ENCODE measurements around the gene UBL4B. TPM values are rescaled to one million over a fixed set of nuclear protein-coding genes. Genes with fewer than 3 reads are reported as not detected.

The UBL4B gene
- total and polyA plus RNA-seq, 2 donors (not counting 1 experiment from before 2014, with no cell fraction given), result not detected

- Mint-ChIP-seq H3K4me3 (peak overlapping the region; percentile 94), H3K27ac (no peak overlapping the region), H3K4me1 (peaks cover 25% of the 10 kb centered on the region), H3K9me3 (ENCODE audit: insufficient read depth) (no peaks in the 10 kb centered on the region), H3K27me3 (peaks cover 63% of the 10 kb centered on the region)
- peak; percentile 15 for ATAC-seq (ENCODE audit: low read depth)
- Histone ChIP-seq H3K9ac (ENCODE audit: low read length) (peak overlapping the region; percentile 35), H3K4me2 (replicated peaks; ENCODE audit: low read depth, low read length, poor library complexity, severe bottlenecking) (peak overlapping the region; percentile 81), H3K36me3 (replicated peaks in 1 of 2; ENCODE audit: control extremely low read depth in 1 of 2, control insufficient read depth in 1 of 2, extremely low read depth in 1 of 2, insufficient read depth in 2 of 2, low read length in 1 of 2) (no peaks in the 10 kb centered on the region), H3K4me3 (ENCODE audit: control extremely low read depth in 1 of 5, extremely low read depth in 1 of 5, insufficient read depth in 1 of 5, low read depth in 2 of 5, low read length in 4 of 5) (peak overlapping the region in 3 of 5 experiments; percentile 25 to 41 (median 39)), H3K27me3 (replicated peaks in 1 of 4; ENCODE audit: control extremely low read depth in 1 of 4, control insufficient read depth in 3 of 4, insufficient read depth in 4 of 4, low read length in 3 of 4) (peaks cover 0 to 68% (median 45%) of the 10 kb centered on the region in 4 experiments), H3K79me2 (ENCODE audit: control insufficient read depth, insufficient read depth, low read length) (no peaks in the 10 kb centered on the region), H3K27ac (ENCODE audit: low read length in 2 of 2) (no peak overlapping the region), H3K4me1 (ENCODE audit: control insufficient read depth in 2 of 2, insufficient read depth in 2 of 2, low read length in 2 of 2) (peaks cover 34 to 40% of the 10 kb centered on the region in 2 donors), H4K20me1 (ENCODE audit: control insufficient read depth, insufficient read depth, low read length, poor library complexity, severe bottlenecking) (peaks cover 4% of the 10 kb centered on the region), H2AFZ (ENCODE audit: insufficient read depth, low read depth, low read length, poor library complexity, severe bottlenecking) (peak overlapping the region; percentile 53), H3K9me3 (ENCODE audit: control extremely low read depth in 1 of 3, control insufficient read depth in 2 of 3, insufficient read depth in 1 of 3, low read length in 2 of 3) (peaks cover 0 to 35% (median 0%) of the 10 kb centered on the region in 3 donors)
- 6% methylated on average over 52 of the region's 52 CpGs for WGBS (ENCODE audit: insufficient coverage)
- TF ChIP-seq CTCF (IDR thresholded peaks at IDR 0.05) (no peak), EZH2 (IDR thresholded peaks at IDR 0.05; ENCODE audit: borderline replicate concordance, insufficient read depth, low read depth, low read length, poor library complexity, severe bottlenecking) (no peak)
- DNase-seq, result no peak
- intact Hi-C loops (cut with micrococcal nuclease), result no loop called here
- ChIA-PET CTCF (interaction anchor here (1.0 kb wide), 1 partner anchor 17 kb away, joined by 3 read pairs; no protein-coding TSS in a partner anchor), POLR2A (no interaction called here)
Observed at GRCh38 chr1:110070282-110070669, 42.0 kb upstream of the UBL4B start.

DNA sequence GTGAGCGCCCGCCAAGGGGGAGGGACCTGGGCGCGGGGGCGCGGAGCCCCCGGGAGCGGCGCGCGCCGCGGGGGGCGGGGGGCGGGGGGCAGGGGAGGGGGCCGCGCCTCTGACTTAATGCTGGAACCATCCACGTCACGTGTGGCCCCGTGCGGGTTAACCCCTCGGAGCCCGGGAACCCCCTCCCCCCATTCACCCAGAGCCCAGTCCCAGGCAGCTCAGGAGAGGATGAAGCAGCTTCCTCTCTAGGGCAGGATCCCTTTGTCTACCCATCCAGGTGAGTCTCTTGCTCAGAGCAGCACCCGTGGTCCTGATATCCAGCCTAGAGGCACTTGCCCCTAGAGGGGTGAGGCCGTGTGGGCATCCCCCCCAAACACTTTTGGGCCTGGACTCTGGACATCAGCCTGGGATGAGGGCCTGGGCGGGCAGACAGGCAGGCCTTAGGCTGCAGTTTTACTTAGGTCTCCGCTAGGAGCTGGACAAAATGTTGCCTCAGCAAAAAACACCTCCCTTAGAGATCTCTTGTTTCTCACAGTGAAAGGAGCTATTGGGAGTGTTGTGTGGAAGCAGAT, 41.5 kb upstream of the UBL4B start, which contains the start of gene ALX3:
Gene ALX3 (minus strand): TSS at position 2 of the 572 bp plus-strand sequence. CDS start 60 bp downstream, outside the sequence.
- H3K4me1 Mint-ChIP-seq, result peaks cover 25% of the 10 kb centered on the region
- H3K27ac Mint-ChIP-seq, result no peak within 1 kb of the TSS
- TF ChIP-seq CTCF (IDR thresholded peaks at IDR 0.05) (no peak), EZH2 (IDR thresholded peaks at IDR 0.05; ENCODE audit: borderline replicate concordance, insufficient read depth, low read depth, low read length, poor library complexity, severe bottlenecking) (no peak)
- Histone ChIP-seq H3K4me1 (ENCODE audit: control insufficient read depth in 2 of 2, insufficient read depth in 2 of 2, low read length in 2 of 2) (peaks cover 34 to 40% of the 10 kb centered on the region in 2 donors), H3K9me3 (ENCODE audit: control extremely low read depth in 1 of 3, control insufficient read depth in 2 of 3, insufficient read depth in 1 of 3, low read length in 2 of 3) (peaks cover 0 to 35% (median 0%) of the 10 kb centered on the region in 3 donors), H4K20me1 (ENCODE audit: control insufficient read depth, insufficient read depth, low read length, poor library complexity, severe bottlenecking) (peaks cover 4% of the 10 kb centered on the region), H2AFZ (ENCODE audit: insufficient read depth, low read depth, low read length, poor library complexity, severe bottlenecking) (peak within 1 kb of the TSS; percentile 53), H3K79me2 (ENCODE audit: control insufficient read depth, insufficient read depth, low read length) (no peaks in the 10 kb centered on the region), H3K9ac (ENCODE audit: low read length) (peak within 1 kb of the TSS; percentile 35), H3K27ac (ENCODE audit: low read length in 2 of 2) (no peak within 1 kb of the TSS), H3K4me3 (ENCODE audit: control extremely low read depth in 1 of 5, extremely low read depth in 1 of 5, insufficient read depth in 1 of 5, low read depth in 2 of 5, low read length in 4 of 5) (peak within 1 kb of the TSS in 4 of 5 experiments; percentile 6 to 60 (median 33)), H3K27me3 (replicated peaks in 1 of 4; ENCODE audit: control extremely low read depth in 1 of 4, control insufficient read depth in 3 of 4, insufficient read depth in 4 of 4, low read length in 3 of 4) (peaks cover 0 to 68% (median 45%) of the 10 kb centered on the region in 4 experiments), H3K36me3 (replicated peaks in 1 of 2; ENCODE audit: control extremely low read depth in 1 of 2, control insufficient read depth in 1 of 2, extremely low read depth in 1 of 2, insufficient read depth in 2 of 2, low read length in 1 of 2) (no peaks in the 10 kb centered on the region), H3K4me2 (replicated peaks; ENCODE audit: low read depth, low read length, poor library complexity, severe bottlenecking) (peak within 1 kb of the TSS; percentile 81)
- ATAC-seq (ENCODE audit: low read depth) (no peak), DNase-seq (no peak)
- H3K4me3 Mint-ChIP-seq, result peak within 1 kb of the TSS; percentile 94
- intact Hi-C loops (cut with micrococcal nuclease), result no loop called here
- WGBS (ENCODE audit: insufficient coverage), result 8% methylated on average over 21 of the region's 27 CpGs
- no peaks in the 10 kb centered on the region for H3K9me3 Mint-ChIP-seq (ENCODE audit: insufficient read depth)
- CTCF ChIA-PET, result interaction anchor here (0.6 to 2.1 kb wide), 4 partner anchors 11 to 35 kb away, joined by 3 to 10 read pairs (median 4); no protein-coding TSS in a partner anchor
- H3K27me3 Mint-ChIP-seq, result peaks cover 62% of the 10 kb centered on the region
- POLR2A ChIA-PET, result no interaction called here
